GM21576 (cell line): ENCODE measurements around the gene MDFI.
"Not testable (repeated sequence)": the region's sequence is repeated elsewhere in the genome, so short reads cannot be mapped to it uniquely, and the experiment has no call there.

ENCODE experiments used
- ATAC-seq: cut with Tn5 transposase; IDR thresholded peaks from one replicate; pipeline ENCODE4 v1.9.1; 2021; ENCODE audit warnings: mild to moderate bottlenecking, moderate library complexity; ENCODE audit not compliant: unreplicated experiment

Gene MDFI

GRCh38 chr6:41602422-41602743 lies 35.9 kb upstream of the MDFI start:
- ATAC-seq: no peak

GRCh38 chr6:41602864-41603608 lies 35.2 kb upstream of the MDFI start:
- ATAC-seq: no peak

GRCh38 chr6:41604006-41604405 lies 34.3 kb upstream of the MDFI start:
- ATAC-seq: no peak

- ATAC-seq: no peak
Observed at GRCh38 chr6:41605649-41606048, 32.6 kb upstream of the MDFI start.

- no peak for ATAC-seq
Observed at GRCh38 chr6:41607036-41607435, 31.2 kb upstream of the MDFI start.

- ATAC-seq: no peak
Observed at GRCh38 chr6:41607736-41608135, 30.5 kb upstream of the MDFI start.

GRCh38 chr6:41608443-41609151 lies 29.7 kb upstream of the MDFI start:
- ATAC-seq: no peak

GRCh38 chr6:41614715-41615114 lies 23.6 kb upstream of the MDFI start:
- ATAC-seq: no peak

- ATAC-seq: no peak
Observed at GRCh38 chr6:41615311-41615710, 23.0 kb upstream of the MDFI start.

GRCh38 chr6:41618598-41618997 lies 19.7 kb upstream of the MDFI start:
- no peak for ATAC-seq

GRCh38 chr6:41619193-41619592 lies 19.1 kb upstream of the MDFI start:
- ATAC-seq: not testable (repeated sequence)

GRCh38 chr6:41621367-41621766 lies 16.9 kb upstream of the MDFI start:
- no peak for ATAC-seq

- no peak for ATAC-seq
Observed at GRCh38 chr6:41621802-41622201, 16.5 kb upstream of the MDFI start.

- no peak for ATAC-seq
Observed at GRCh38 chr6:41622206-41622988, 15.9 kb upstream of the MDFI start.

- ATAC-seq: no peak
Observed at GRCh38 chr6:41623330-41623729, 14.9 kb upstream of the MDFI start.

GRCh38 chr6:41624621-41625380 lies 13.5 kb upstream of the MDFI start:
- no peak for ATAC-seq

- no peak for ATAC-seq
Observed at GRCh38 chr6:41625442-41625841, 12.8 kb upstream of the MDFI start.

GRCh38 chr6:41626022-41626421 lies 12.2 kb upstream of the MDFI start:
- ATAC-seq: no peak

- no peak for ATAC-seq
Observed at GRCh38 chr6:41626917-41627316, 11.4 kb upstream of the MDFI start.

GRCh38 chr6:41629128-41629527 lies 9.1 kb upstream of the MDFI start:
- ATAC-seq: no peak

GRCh38 chr6:41630069-41630468 lies 8.2 kb upstream of the MDFI start:
- ATAC-seq: no peak
